Right atrium auricular region (tissue), 2 donors: ENCODE data around the gene SPEM3. TPM values are rescaled to one million over a fixed set of nuclear protein-coding genes. Genes with fewer than 3 reads are reported as not detected.
A peak's percentile ranks its signal among the peaks of the same experiment; 100 is the strongest.

ENCODE experiments used
- DNase-seq: peaks from one replicate; pipeline ENCODE4 v3.0.0-alpha.2; 2019; ENCODE audit warnings: low spot score
- H3K27ac ChIP-seq, 2 donors: fragments of 200-600 bp; sonication (generic); 1 replicate in 1 of 2; 2 replicates in 1 of 2; pipeline ENCODE4 v1.5.1; 2016 to 2019
- H3K27me3 ChIP-seq, 2 donors: fragments of 200-600 bp; sonication (generic); one replicate each; pipeline versions ENCODE4 v1.5.1 to v1.6.0; 2017 to 2019
- H3K36me3 ChIP-seq: fragments of 200-600 bp; sonication (generic); one replicate; pipeline ENCODE4 v1.5.1; 2016
- H3K4me1 ChIP-seq, 2 donors: fragments of 200-600 bp; sonication (generic); one replicate each; pipeline versions ENCODE4 v1.5.1 to v1.6.0; 2017 to 2019
- H3K4me3 ChIP-seq, 2 donors: fragments of 200-600 bp; sonication (generic); 1 replicate in 1 of 2; 2 replicates in 1 of 2; pipeline ENCODE4 v1.5.1; 2017 to 2019; ENCODE audit warnings: mild to moderate bottlenecking in 1 of 2, moderate library complexity in 1 of 2
- H3K9me3 ChIP-seq, 2 donors: fragments of 200-600 bp; sonication (generic); one replicate each; pipeline ENCODE4 v1.5.1; 2019
- CTCF ChIP-seq, 2 donors: fragments of 200-600 bp; sonication (generic); IDR thresholded peaks; one replicate each; pipeline ENCODE4 v1.5.1; 2019; ENCODE audit warnings: antibody characterized with exemption in 2 of 2
- total RNA-seq, 2 donors: library from RNA; depleted of rRNA; stranded (reverse); fragments of >200 nt; gene quantifications; one replicate each; pipeline ENCODE4 v1.1.0, GENCODE V29; 2016

The SPEM3 gene
- total RNA-seq, 2 donors from 2014 or later: not detected

- Histone ChIP-seq H3K27me3 (no peaks in the 10 kb centered on the region), H3K36me3 (no peaks in the 10 kb centered on the region), H3K9me3 (no peaks in the 10 kb centered on the region), H3K4me3 (peak overlapping the region; percentile 74 to 76), H3K4me1 (peaks cover 0 to 27% of the 10 kb centered on the region in 2 donors), H3K27ac (peak overlapping the region; percentile 91 to 94)
- no peak for TF ChIP-seq CTCF (IDR thresholded peaks at IDR 0.05)
- DNase-seq: no peak
These were observed 23.1 kb upstream of the SPEM3 start for GRCh38 chr17:7405350-7406234.

GRCh38 chr17:7406235-7406825 lies 22.3 kb upstream of the SPEM3 start:
- H3K4me3 ChIP-seq: no peak overlapping the region
- no peak for DNase-seq
- H3K9me3 ChIP-seq: no peaks in the 10 kb centered on the region
- TF ChIP-seq CTCF (IDR thresholded peaks at IDR 0.05): no peak
- H3K27ac ChIP-seq: peak overlapping the region; percentile 91 to 94
- peaks cover 0 to 27% of the 10 kb centered on the region in 2 donors for H3K4me1 ChIP-seq
- no peaks in the 10 kb centered on the region for H3K27me3 ChIP-seq
- H3K36me3 ChIP-seq: no peaks in the 10 kb centered on the region

- no peaks in the 10 kb centered on the region for H3K9me3 ChIP-seq
- no peak for TF ChIP-seq CTCF (IDR thresholded peaks at IDR 0.05)
- H3K36me3 ChIP-seq: no peaks in the 10 kb centered on the region
- peaks cover 0 to 26% of the 10 kb centered on the region in 2 donors for H3K4me1 ChIP-seq
- no peak overlapping the region for H3K27ac ChIP-seq
- DNase-seq: no peak
- no peaks in the 10 kb centered on the region for H3K27me3 ChIP-seq
- H3K4me3 ChIP-seq: no peak overlapping the region
These were observed 21.6 kb upstream of the SPEM3 start for GRCh38 chr17:7407082-7407481.

GRCh38 chr17:7407485-7408251 lies 21.0 kb upstream of the SPEM3 start, which contains the start of gene NLGN2:
NLGN2 (plus strand) TSS chr17:7407845; CDS start chr17:7408256, 411 bp downstream.
- H3K9me3 ChIP-seq: no peaks in the 10 kb centered on the region
- H3K4me1 ChIP-seq: peaks cover 0 to 20% of the 10 kb centered on the region in 2 donors
- H3K36me3 ChIP-seq: no peaks in the 10 kb centered on the region
- TF ChIP-seq CTCF (IDR thresholded peaks at IDR 0.05): no peak
- H3K27ac ChIP-seq: no peak within 1 kb of the TSS
- no peaks in the 10 kb centered on the region for H3K27me3 ChIP-seq
- H3K4me3 ChIP-seq: no peak within 1 kb of the TSS
- no peak for DNase-seq

- Histone ChIP-seq H3K4me1 (peaks cover 0 to 14% of the 10 kb centered on the region in 2 donors), H3K27ac (no peak overlapping the region), H3K4me3 (no peak overlapping the region), H3K9me3 (no peaks in the 10 kb centered on the region), H3K36me3 (no peaks in the 10 kb centered on the region), H3K27me3 (no peaks in the 10 kb centered on the region)
- DNase-seq: no peak
- no peak for TF ChIP-seq CTCF (IDR thresholded peaks at IDR 0.05)
These were observed 20.4 kb upstream of the SPEM3 start for GRCh38 chr17:7408252-7408727.
